HG03060 (cell line): ENCODE measurements around the gene ZSWIM6.

Source experiments
- ATAC-seq: cut with Tn5 transposase; IDR thresholded peaks from one replicate; pipeline ENCODE4 v1.9.1; 2021; ENCODE audit warnings: low read depth, moderate number of reproducible peaks; ENCODE audit not compliant: unreplicated experiment

The ZSWIM6 gene

DNA sequence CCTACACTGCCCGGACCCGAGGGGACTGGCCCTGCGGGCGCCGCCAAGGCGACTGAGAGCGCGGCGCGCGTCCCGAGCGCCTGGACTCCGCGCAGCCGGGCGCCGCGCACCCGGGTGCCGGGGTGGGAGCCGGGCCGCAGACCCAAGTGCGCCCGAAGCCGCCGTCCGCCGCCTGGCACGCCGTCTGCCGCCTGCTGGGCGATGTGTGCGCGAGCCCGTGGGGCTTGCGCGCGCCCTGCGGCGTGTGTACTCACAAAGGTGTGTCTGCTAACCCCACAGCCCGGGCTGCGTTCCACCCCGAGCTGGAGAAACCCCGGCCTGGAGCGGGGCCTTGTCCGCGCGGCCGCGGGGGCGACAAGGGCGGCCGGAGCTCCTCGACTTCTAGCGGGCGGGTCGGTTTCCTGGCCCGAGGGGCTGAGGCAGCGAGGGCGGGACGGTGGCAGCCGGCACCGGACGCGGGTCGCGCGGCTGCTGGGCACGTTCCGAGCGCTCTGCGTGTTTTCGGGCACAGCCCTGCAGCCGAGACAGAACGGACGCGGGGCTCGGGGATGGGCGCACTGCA lies 1.1 kb upstream of the ZSWIM6 start:
- no peak for ATAC-seq

DNA sequence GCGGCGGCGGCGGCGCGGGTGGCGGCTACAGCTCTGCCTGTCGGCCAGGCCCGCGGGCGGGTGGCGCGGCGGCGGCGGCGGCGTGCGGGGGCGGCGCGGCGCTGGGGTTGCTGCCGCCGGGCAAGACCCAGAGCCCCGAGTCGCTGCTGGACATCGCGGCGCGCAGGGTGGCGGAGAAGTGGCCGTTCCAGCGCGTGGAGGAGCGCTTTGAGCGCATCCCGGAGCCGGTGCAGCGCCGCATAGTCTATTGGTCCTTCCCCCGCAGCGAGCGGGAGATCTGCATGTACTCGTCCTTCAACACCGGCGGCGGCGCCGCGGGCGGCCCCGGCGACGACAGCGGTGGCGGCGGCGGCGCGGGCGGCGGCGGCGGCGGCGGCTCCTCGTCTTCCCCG lies 296 bp downstream of the ZSWIM6 start:
- no peak for ATAC-seq

DNA sequence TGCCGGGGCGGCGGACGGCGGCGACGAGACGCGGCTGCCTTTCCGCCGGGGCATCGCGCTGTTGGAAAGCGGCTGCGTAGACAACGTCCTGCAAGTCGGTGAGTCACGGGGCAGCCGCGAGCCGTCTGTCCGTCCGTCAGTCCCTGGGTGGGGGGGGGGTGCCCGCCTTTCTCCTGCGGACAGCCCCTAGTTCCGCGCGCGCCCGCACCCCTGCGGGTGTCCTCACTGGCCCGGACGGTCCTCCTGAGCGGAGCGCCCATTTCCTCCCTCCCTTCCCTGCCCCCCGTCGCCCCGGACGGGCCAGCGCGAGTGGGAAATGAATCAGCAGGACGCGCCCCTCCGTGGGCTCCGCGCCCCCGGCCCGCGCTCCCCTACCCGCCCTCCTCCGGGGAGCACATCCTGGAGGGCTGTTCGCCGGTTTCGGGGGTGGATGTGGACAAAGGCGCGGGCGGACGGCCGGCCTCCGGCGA lies 828 bp downstream of the ZSWIM6 start:
- ATAC-seq, result no peak

DNA sequence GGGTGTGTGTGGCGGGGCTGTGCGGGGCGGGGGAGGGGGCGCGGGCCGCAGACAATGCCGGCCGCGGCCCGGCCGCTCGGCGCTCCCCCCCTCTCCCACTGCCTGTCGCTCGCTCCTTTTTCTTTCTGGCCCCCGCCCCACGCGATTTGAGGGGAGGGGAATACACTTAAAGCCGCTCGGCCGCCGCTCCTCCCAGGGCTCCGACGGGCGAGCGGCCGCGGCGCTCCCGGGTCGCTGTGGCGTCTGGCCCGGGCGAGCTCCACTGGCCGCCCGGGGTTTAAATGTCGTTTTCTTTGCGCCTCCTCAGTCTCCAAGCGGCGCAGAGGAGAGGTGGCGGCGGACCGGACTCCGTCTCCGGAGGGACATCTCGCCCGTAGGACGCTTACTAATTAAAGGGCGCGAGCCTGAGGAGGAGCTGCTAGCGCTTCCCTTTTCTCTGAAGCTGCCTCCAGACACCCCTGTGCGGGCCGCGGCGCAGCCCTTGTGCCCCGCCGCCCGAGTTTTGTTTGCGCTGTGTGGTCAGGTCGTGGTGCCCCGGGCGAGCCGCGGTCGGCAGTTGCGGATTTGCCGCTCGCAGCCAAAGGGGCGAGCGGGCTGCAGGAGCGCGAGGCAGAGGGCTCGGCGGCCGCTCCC lies 1.4 kb downstream of the ZSWIM6 start:
- no peak for ATAC-seq

DNA sequence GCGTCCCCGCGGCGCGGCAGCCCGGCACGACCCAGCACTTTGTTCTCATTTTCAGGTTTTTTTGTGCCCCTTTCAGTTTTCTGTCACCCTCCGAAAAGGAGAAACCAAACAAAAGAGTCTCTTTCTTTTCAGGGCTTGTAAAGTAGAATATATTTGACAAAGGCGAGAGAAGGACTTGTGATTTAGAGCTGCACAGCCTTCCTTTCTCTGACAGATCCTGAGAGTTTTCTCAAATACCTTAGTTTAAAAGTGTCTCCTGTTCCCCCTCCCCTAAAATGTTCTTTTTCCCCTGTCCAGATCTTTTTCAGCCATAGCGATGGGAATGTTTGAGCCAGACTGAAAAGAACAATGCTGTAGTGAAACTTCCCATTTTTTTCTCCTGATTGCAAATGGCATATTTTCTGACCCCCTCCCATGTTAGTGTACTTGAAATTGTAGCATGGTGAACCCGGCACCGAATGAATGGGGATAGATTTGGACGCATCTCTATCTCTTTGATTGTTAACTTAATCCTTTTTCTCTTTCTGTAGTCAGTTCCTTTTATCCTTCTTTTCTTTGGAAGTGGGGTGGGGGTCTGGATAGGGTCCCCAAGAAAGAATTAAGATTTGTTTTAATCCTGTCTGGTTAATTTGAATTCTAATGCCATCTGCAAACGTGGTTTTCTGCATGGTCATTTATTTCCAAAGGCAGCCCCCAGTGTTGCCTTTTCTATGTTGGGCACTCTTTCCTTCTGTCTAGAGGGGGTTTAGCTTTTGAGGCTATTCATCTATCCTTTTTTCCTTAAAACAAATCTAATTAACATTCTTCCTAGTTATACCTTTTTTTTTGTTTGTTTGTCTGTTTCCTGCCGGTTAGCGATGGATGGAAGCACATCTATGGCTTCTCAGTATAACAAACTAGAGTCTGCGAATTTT lies 2.2 kb downstream of the ZSWIM6 start:
- no peak for ATAC-seq

DNA sequence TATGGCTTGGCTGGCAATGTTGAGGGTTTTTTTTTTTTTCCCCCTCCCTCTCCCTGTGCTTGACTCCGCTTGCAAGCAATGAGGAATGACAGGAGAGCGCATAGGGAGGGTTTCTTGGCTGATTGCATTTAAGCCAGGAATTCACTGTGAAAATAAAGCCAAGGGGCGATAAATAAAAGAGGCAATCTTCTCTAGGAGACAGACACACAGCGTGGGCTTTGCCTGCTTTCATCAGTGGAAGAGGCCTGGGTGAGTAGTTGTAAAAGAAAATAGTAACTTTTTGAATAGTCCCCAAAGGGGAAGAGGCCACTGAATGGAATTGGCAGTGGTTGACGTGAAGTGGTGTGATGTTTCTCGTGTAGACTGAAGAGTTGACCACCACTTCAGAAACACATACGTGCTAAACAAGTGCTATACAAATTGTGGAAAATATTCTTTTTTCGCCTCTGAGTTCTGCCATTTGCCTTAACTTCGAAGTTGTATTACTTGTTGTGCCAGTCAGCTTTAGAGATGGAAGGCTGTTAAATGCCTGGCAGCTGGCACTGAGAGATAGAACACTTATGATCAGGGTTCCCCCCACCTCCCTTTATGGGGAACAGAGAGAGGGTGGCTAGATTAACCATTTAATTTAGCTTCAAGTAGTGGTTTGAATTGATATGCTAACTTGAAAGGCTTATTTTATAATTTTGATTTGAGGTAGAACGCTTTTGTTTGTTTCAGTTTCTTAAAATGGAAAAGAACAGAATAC lies 3.0 kb downstream of the ZSWIM6 start:
- ATAC-seq, result no peak

DNA sequence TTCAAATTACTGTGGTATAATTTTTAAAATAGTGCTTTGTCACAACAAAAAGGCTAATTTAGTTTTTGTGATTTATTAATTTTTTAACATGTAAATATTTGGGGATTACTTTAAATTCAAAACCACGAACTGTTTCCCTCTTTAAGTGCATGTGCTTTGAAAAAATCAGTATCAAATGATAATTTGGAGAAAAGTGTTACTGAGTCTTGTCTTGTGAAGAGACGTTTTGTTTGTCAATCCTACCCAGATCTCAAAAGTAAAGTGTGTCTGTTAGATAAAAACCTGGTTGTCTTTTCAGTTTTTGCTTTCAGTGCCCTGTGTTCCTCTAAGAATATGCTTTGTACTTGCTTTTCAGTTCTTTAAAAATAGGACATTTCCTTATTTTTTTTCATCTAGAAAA lies 7.7 kb downstream of the ZSWIM6 start:
- no peak for ATAC-seq

DNA sequence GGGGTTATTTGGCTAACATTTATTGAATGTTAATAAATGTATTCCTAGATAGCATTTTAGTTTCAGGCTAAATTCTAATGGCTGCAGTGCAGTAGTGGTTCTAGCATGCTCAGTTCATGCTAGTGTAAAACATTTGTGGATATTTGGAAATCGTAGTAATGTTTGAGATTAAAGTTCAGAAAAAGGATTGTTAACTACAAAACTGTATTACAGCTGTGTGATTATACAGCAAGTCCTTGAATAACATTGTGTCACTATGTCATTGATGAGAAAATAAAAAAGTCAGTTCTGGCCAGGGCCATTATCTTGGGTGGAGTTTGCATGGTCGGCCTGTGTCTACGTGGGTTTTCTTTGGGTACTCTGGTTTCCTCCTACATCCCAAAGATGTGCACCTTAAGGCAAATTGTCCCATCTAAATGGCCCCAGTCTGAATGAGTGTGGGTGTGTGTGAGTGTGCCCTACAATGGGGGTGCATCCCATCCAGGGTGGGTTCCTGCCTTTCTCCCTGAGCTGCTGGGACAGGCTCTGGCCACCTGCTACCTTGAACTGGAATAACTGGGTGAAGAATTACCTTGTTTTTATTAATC lies 8.8 kb downstream of the ZSWIM6 start:
- ATAC-seq, result no peak

DNA sequence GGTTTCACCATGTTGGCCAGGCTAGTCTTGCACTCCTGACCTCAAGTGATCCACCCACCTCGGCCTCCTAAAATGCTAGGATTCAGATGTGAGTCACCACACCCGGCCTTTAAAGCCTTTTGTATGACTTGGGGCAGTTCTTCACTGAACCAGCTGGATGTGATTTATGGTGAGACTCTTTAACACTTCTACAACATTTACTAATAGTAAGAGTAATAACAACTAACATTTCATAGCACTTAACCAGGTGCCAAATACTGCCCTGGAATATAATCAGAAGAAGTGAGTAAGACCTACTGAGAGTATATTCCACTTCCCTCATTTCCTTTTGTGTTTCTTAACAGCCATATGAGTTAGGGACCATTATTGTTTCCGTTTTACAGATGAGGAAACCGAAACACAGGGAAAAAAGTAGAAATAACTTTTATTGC lies 10.0 kb downstream of the ZSWIM6 start:
- no peak for ATAC-seq

DNA sequence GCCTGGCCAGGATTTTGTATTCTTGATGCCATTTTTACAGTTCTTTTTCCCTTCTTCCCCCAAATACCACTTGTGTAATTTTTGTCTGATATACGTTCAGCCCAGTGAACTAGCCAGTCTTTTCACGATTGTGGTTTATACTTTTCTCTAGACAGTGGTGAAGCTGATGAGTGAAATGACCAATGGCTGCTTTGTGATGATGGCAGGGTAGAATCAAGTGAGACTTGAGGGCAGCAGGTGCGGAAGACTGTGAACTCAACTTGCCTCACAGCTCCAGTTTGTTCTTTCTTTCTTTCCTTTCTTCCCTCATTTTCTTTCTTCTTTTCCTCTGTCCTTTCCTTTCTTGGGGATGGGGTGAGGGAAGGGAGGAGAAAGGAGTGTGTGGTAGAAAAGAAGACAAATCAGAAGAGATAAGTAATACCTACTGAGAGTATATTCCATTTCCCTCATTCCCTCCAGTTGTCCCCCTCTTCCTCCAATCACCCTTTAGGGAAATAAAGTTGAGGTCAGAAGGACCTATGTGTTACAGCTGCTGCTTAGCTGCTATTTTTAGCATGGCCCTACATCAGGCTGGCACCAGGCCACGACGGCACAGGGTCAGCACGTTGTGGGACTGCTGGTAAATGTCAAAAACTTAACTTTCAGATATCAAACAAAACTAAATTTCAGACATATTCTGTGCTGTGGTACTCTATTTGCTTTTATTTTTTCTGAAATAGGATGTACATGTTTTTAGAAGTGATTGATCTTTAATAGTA lies 12.3 kb downstream of the ZSWIM6 start:
- no peak for ATAC-seq

DNA sequence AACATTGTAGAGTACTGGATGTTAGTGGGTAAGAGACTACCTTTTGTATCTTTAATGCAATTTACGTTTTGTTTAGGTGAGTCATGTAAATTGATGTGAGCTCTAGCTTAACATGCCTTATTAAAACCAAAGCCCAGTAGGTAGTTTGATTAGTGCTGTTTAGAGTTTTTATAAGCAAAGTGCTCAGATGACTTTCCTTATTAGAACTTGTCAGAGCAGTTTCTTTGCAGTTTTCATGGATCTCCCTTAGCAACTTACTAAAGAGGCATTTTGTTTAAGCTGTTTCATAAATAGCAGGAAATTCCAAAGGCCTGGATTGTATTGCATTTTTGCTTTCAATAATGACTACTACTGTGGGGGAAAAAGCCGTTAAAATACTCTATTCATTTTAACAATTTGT lies 14.5 kb downstream of the ZSWIM6 start:
- no peak for ATAC-seq

DNA sequence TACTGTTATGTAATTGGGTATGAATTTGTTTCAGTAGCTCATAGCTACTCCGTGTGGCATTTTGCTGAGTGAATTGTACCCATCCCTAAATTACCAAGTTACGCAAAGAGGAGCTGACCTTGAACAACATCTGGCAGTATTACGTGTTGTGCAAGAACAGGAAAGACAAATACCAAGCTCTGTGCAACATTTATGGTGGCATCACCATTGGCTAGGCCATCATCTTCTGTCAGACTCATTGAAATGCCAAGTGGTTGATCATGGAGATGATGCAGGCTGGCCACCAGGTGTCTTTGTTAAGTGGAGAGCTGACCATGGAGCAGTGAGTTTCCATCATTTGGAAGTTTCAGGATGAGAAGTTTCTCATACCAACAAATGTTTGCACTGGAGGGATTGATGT lies 15.0 kb downstream of the ZSWIM6 start:
- no peak for ATAC-seq

DNA sequence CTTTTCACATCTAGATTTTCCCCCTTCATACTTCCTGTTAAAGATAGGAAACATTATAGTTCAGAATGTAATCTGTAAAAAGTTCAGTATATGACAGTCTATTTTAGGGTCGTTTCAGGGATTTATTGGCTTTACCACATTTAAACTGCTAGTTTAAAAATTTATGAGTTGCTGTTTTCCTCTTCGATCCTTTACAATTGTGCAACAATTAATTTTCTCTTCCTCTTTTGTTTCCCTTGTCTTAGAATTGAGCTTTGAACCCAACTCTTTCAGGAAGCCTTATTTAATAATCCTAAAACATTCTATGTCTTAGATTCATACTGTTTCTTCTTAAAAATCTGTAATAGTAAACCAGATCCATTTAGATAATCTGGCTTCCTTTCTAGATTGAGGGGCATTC lies 16.4 kb downstream of the ZSWIM6 start:
- ATAC-seq, result no peak

DNA sequence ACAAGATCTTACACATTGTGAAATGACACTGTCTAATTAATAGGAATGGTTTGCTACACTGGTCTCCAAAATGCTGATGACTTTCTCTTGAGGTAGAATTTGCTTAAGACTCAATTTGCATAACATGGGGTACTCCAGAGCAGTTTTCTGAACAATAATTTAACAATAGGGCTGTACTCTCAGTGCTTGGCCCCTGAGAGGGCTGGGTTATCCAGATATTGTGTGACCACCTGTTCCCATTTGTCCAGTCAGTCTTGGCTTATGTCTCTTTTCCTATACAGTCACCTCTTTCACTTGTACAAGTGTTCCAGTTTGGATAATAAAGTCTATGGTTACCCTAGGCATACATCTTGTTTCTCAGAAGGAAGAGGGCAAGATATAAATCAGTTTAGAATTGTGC lies 17.9 kb downstream of the ZSWIM6 start:
- ATAC-seq, result no peak

DNA sequence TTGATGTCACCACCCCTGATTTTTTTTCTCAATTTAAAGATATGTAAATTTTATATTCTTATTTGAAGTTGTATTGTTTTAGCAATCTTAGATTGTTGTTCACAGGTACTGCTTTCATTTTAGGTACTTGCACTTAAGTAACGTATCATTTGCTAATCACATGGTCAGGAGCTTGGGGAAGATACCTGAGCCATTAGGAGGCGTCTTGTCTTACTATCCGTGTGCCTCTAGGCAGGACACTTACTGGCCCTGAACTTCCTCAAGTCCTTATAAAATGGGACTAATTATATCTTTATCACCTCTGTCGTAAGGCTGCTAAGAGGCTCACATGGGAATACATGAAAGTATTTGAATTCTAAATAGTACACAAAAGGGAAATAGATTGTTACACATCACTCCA lies 18.5 kb downstream of the ZSWIM6 start:
- ATAC-seq, result no peak

DNA sequence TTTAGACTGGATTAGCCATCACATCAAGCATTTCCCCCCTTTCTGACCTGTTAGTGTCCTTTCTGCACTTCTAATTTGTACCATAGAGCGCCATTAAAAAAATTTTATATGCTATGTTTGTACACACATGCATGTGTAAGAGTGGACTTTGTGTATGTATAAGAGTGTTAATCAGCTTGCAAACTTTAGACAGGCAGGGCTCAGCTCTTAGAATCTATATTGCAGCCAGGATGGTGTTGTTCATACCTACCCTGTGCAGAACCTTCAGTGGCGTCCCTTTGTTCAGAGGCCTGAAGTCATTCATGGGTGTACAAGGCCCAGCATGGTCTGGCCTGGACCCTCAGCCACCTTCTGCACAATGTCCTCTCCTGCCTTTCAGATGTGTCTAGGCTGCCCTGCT lies 19.7 kb downstream of the ZSWIM6 start:
- no peak for ATAC-seq

DNA sequence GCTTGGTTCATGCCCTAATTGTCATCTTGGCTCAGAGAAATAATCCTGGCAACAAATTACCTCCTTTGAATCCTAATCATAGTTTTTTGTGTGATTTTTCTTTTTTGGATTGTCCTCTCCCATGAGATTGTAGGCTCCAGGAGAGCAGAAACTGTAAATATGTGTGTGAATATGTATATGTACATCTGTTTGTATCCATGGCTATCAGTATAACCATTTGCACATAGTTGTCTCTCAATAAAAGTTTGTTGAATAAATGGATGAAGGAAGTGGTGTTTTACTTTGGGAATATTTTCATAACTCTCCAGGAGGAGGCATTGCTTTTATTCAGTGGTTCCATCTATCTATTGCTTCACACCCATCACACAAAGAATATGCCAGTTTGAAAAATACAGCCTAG lies 20.1 kb downstream of the ZSWIM6 start:
- ATAC-seq, result no peak

DNA sequence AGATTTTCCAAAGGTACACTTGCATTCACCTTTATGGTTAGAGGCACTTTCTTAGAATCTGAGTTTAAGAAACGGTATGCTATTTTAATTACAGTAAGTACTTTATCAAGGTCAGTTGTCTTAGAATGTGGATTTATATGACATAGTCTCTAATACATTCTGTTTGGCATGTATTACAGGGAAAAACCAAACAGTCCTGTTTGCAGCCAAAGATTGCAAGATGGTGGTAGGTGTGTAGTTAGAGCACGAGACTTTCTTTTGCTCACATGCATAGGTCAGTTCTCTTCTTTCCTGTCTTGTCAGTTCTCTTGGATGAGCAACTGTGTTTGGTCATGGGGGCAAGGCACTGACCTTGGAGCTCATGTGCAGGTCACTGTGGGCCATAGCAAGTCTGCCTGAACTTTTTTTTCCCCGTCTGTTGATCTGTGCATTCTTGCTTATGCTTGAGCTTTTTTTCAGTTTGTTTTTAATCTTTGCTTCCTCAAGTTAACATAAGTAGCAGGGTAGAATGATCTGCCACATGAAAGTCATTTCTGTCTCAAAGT lies 20.6 kb downstream of the ZSWIM6 start:
- no peak for ATAC-seq

DNA sequence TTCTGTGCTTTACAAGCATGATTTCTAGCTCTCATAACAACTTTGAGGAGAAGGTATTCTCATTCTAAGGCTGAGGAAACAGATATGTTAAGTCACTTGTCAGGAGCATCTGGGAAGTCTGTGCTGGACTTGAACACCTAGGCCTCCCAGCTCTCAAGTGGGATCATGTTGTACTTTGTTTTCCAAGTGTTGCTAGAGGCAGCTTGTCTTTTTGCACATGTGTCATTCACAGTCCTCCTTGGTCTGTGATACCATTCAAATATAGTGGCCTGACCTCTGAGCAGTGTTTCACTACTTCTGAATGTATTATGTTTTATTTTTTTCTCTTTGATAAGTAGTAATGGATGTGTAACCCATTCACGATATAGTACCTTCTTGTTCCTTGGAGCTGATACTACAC lies 21.2 kb downstream of the ZSWIM6 start:
- ATAC-seq, result no peak

DNA sequence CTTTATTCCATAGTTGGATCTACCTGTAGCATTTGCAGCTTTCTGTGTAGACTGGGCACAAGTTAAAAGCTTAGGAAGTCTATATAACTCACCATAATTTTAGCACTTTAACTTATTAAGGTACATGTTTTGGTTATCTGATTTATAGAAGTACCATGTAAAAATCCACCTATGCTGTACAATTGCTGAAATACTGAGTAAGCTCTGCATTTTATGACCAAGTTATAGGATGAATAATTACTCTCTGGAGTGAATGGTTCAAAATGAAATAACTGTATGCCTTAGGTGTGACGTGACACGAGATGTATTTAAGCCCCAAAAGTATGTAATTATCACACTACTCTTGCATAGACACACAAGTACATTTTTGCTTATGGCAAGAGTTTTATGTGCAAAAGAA lies 22.1 kb downstream of the ZSWIM6 start:
- no peak for ATAC-seq
